Hepatocyte (in vitro differentiated cells): ENCODE results near the gene RIC1. TPM values are rescaled to one million over a fixed set of nuclear protein-coding genes. Genes with fewer than 3 reads are reported as not detected.

Experiments
- DNase-seq: peaks from one replicate; pipeline ENCODE4 v3.0.0-alpha.2; 2016; ENCODE audit warnings: low spot score
- H2AFZ ChIP-seq: fragments of 200-600 bp; sonication (generic); 2 replicates; pipeline ENCODE4 v1.6.0; 2016; ENCODE audit warnings: antibody characterized with exemption, mild to moderate bottlenecking
- H3K27ac ChIP-seq: fragments of 200-600 bp; sonication (generic); 2 replicates; pipeline ENCODE4 v1.5.1; 2016; ENCODE audit warnings: mild to moderate bottlenecking
- H3K27me3 ChIP-seq: fragments of 200-600 bp; sonication (generic); 2 replicates; pipeline ENCODE4 v1.6.1; 2016
- H3K36me3 ChIP-seq: fragments of 200-600 bp; sonication (generic); replicated peaks from 2 replicates; pipeline ENCODE4 v1.5.1; 2016; ENCODE audit warnings: low read depth; ENCODE audit not compliant: insufficient read depth
- H3K4me1 ChIP-seq: fragments of 200-600 bp; sonication (generic); 2 replicates; pipeline ENCODE4 v1.5.1; 2016; ENCODE audit warnings: mild to moderate bottlenecking, moderate library complexity; ENCODE audit not compliant: insufficient read depth
- H3K4me2 ChIP-seq: fragments of 200-600 bp; sonication (generic); 2 replicates; pipeline ENCODE4 v1.6.0; 2016
- H3K4me3 ChIP-seq: fragments of 200-600 bp; sonication (generic); 2 replicates; pipeline ENCODE4 v1.5.1; 2016; ENCODE audit warnings: mild to moderate bottlenecking
- H3K79me2 ChIP-seq: fragments of 200-600 bp; sonication (generic); 2 replicates; pipeline ENCODE4 v1.6.0; 2017; ENCODE audit warnings: mild to moderate bottlenecking
- H3K9me2 ChIP-seq: fragments of 200-600 bp; sonication (generic); replicated peaks from 2 replicates; pipeline ENCODE4 v1.6.0; 2017; ENCODE audit warnings: mild to moderate bottlenecking; ENCODE audit not compliant: insufficient read depth
- H3K9me3 ChIP-seq: fragments of 200-600 bp; sonication (generic); 2 replicates; pipeline ENCODE4 v1.5.1; 2016; ENCODE audit warnings: low read depth, mild to moderate bottlenecking
- H4K20me1 ChIP-seq: fragments of 200-600 bp; sonication (generic); 2 replicates; pipeline ENCODE4 v1.6.0; 2016; ENCODE audit warnings: mild to moderate bottlenecking; ENCODE audit not compliant: insufficient read depth, poor library complexity, severe bottlenecking
- CTCF ChIP-seq: fragments of 200-600 bp; sonication (generic); IDR thresholded peaks from 2 replicates; pipeline ENCODE4 v1.5.1; 2016; ENCODE audit warnings: antibody characterized with exemption, mild to moderate bottlenecking; ENCODE audit not compliant: poor library complexity
- EZH2 ChIP-seq: fragments of 200-600 bp; sonication (generic); IDR thresholded peaks from 2 replicates; pipeline ENCODE4 v1.6.1; 2016; ENCODE audit warnings: antibody characterized with exemption, mild to moderate bottlenecking, borderline replicate concordance
- EZH2phosphoT487 ChIP-seq: fragments of 200-600 bp; sonication (generic); IDR thresholded peaks from one replicate; pipeline ENCODE4 v1.6.1; 2018; ENCODE audit warnings: antibody characterized with exemption, mild to moderate bottlenecking, low read depth, moderate library complexity; ENCODE audit not compliant: unreplicated experiment, severe bottlenecking
- WGBS: methylation state at CpG from one replicate; pipeline ENCODE4 v1.1.6; 2016; ENCODE audit warnings: low lambda C conversion rate; ENCODE audit errors: missing lambda C conversion rate; 5-methylcytosine and 5-hydroxymethylcytosine counted together
- polyA plus RNA-seq: library from polyadenylated mRNA; unstranded; fragments of >200 nt; fragmentation: Nextera tagmentation; extraction: Ambion mirVana; gene quantifications from 2 replicates; pipeline ENCODE4 v1.2.1, GENCODE V29; 2016
- total RNA-seq: library from RNA; depleted of rRNA; stranded (reverse); fragments of >200 nt; gene quantifications from 2 replicates; pipeline ENCODE4 v1.2.3, GENCODE V29; 2014

Gene RIC1
- total and polyA plus RNA-seq, 2 experiments from 2014 or later, result 11.2 to 34.9 TPM

DNA sequence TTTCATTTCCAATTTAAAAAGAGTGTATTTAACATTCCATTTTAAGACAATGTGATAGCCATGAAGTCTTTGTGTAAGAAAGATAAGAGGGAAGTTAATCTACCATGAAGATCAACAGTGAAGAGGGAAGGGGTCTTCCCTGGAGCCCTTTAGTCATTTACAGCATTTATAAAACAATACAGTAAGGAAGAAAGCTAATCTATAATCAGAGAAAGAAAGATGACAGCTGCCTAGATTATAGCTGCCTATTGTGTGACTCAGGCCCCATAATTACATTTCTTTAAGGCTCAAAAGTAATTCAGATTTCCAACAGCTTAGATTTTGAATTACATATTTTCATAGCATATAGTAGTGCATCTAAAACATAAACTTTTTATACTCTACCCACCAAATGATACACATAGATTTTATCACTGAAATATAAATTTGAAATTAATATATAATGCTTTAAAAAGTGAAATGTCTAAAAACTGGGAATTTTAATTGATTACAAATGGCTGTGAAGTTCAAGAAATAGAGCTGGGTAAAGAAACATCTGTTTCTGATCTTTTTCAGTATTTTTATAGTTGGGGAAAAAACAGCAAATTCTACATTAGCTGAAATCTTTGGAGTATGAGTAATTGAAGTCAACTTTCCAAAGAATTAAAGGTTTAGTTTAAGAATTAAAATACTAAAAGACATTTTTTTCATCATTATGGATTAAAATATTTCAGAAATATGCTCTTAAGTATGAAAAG, 89.6 kb downstream of the RIC1 start:
- TF ChIP-seq CTCF, result no peak
- no peak for TF ChIP-seq EZH2
- TF ChIP-seq EZH2phosphoT487, result no peak
- Histone ChIP-seq H3K36me3 (no peaks in the 10 kb centered on the region), H2AFZ (no peak overlapping the region), H3K4me3 (no peak overlapping the region), H3K9me2 (no peaks in the 10 kb centered on the region), H3K4me1 (peaks cover 8% of the 10 kb centered on the region), H3K79me2 (peaks cover 12% of the 10 kb centered on the region), H3K27ac (peak overlapping the region; percentile 13), H3K9me3 (peaks cover 7% of the 10 kb centered on the region), H3K4me2 (no peak overlapping the region), H3K27me3 (no peaks in the 10 kb centered on the region), H4K20me1 (no peaks in the 10 kb centered on the region)
- DNase-seq, result no peak

GRCh38 chr9:5719100-5719926, 90.4 kb downstream of the RIC1 start:
- peak overlapping the region; percentile 1 for H3K27ac ChIP-seq
- H3K36me3 ChIP-seq, result no peaks in the 10 kb centered on the region
- H3K4me1 ChIP-seq, result peaks cover 8% of the 10 kb centered on the region
- H3K4me3 ChIP-seq, result no peak overlapping the region
- DNase-seq, result no peak
- no peak for TF ChIP-seq EZH2phosphoT487
- TF ChIP-seq EZH2, result no peak
- TF ChIP-seq CTCF, result no peak
- H2AFZ ChIP-seq, result no peak overlapping the region
- 53% methylated on average over 3 of the region's 3 CpGs for WGBS
- peaks cover 7% of the 10 kb centered on the region for H3K9me3 ChIP-seq
- H3K4me2 ChIP-seq, result peak overlapping the region; percentile 19
- no peaks in the 10 kb centered on the region for H3K27me3 ChIP-seq
- H4K20me1 ChIP-seq, result no peaks in the 10 kb centered on the region
- peaks cover 10% of the 10 kb centered on the region for H3K79me2 ChIP-seq
- no peaks in the 10 kb centered on the region for H3K9me2 ChIP-seq

GRCh38 chr9:5720151-5720550, 91.2 kb downstream of the RIC1 start:
- Histone ChIP-seq H3K36me3 (no peaks in the 10 kb centered on the region), H4K20me1 (no peaks in the 10 kb centered on the region), H2AFZ (no peak overlapping the region), H3K4me3 (no peak overlapping the region), H3K9me3 (peaks cover 7% of the 10 kb centered on the region), H3K9me2 (no peaks in the 10 kb centered on the region), H3K27me3 (no peaks in the 10 kb centered on the region), H3K4me2 (no peak overlapping the region), H3K4me1 (peaks cover 8% of the 10 kb centered on the region), H3K27ac (no peak overlapping the region), H3K79me2 (peaks cover 12% of the 10 kb centered on the region)
- no peak for DNase-seq
- TF ChIP-seq EZH2phosphoT487 (no peak), CTCF (no peak), EZH2 (no peak)
- WGBS, result 100% methylated on average over 1 of the region's 1 CpG
